Adrenal gland (tissue), 19 donors: Measurements from ENCODE around the gene CCNK. TPM values are rescaled to one million over a fixed set of nuclear protein-coding genes. Genes with fewer than 3 reads are reported as not detected.
A peak's percentile ranks its signal among the peaks of the same experiment; 100 is the strongest.

Experiments
- DNase-seq, 7 donors: peaks; one replicate each; pipeline ENCODE4 v3.0.0-alpha.2; 2019 to 2020
- H3K27ac ChIP-seq, 5 donors: fragments of 200-600 bp; sonication (generic) in 4 of 5; 1 replicate in 3 of 5; 2 replicates in 2 of 5; pipeline versions ENCODE4 v1.5.1 to v1.8.0; 2016 to 2020; ENCODE audit warnings: mild to moderate bottlenecking in 1 of 5
- H3K27me3 ChIP-seq: fragments of 200-600 bp; 2 replicates; pipeline ENCODE4 v1.8.0; 2021
- H3K36me3 ChIP-seq, 2 donors: fragments of 200-600 bp; replicated peaks in 1 of 2; 1 replicate in 1 of 2; 2 replicates in 1 of 2; pipeline versions ENCODE4 v1.5.1 to v1.8.0; 2018 to 2022
- H3K4me1 ChIP-seq, 2 donors: fragments of 200-600 bp; replicated peaks in 1 of 2; 1 replicate in 1 of 2; 2 replicates in 1 of 2; pipeline versions ENCODE4 v1.5.1 to v1.8.0; 2018 to 2021
- H3K4me3 ChIP-seq, 4 donors: fragments of 200-600 bp; sonication (generic) in 3 of 4; one replicate each; pipeline ENCODE4 v1.5.1; 2016 to 2018
- H3K9me3 ChIP-seq, 3 donors: fragments of 200-600 bp; sonication (generic) in 1 of 3; replicated peaks in 1 of 3; 1 replicate in 2 of 3; 2 replicates in 1 of 3; pipeline versions ENCODE4 v1.5.1 to v1.8.0; 2016 to 2021
- CTCF ChIP-seq, 6 experiments: fragments of 450-650 bp in 4 of 6; fragments of 200-600 bp in 2 of 6; sonication (generic) in 1 of 6; IDR thresholded peaks; 1 replicate in 5 of 6; 2 replicates in 1 of 6; pipeline versions ENCODE4 v1.5.1 to v1.8.0; 2016 to 2021; ENCODE audit warnings: antibody characterized with exemption in 6 of 6, mild to moderate bottlenecking in 2 of 6, moderate library complexity in 1 of 6
- POLR2A ChIP-seq, 2 donors: fragments of 450-650 bp; IDR thresholded peaks; one replicate each; pipeline ENCODE4 v1.6.1; 2017; ENCODE audit warnings: antibody characterized with exemption in 2 of 2, mild to moderate bottlenecking in 2 of 2, moderate library complexity in 1 of 2
- WGBS, 4 donors: extraction: QIAGEN DNeasy Blood & Tissue Kit in 2 of 4; methylation state at CpG; one replicate each; pipeline versions ENCODE4 v1.1.5 to v1.1.7; 2013 to 2017; 5-methylcytosine and 5-hydroxymethylcytosine counted together
- intact Hi-C, 2 donors: fragments of 100-400 bp; cut with DNase I; formaldehyde crosslinking; loops; one replicate each; pipeline versions ENCODE4 v1.14.1 to v1.15.0; 2022 to 2023
- long read RNA-seq, 10 donors: library from polyadenylated mRNA in 3 of 10; unstranded in 2 of 10; stranded (forward) in 1 of 10; transcript quantifications; one replicate each; pipeline ENCODE4 v2.0.0 and lab custom pipeline, GENCODE V29; 2021 to 2026
- polyA plus RNA-seq, 3 donors: library from polyadenylated mRNA; stranded (reverse); fragments of 200-250 nt in 2 of 3; fragments of 350-450 nt in 1 of 3; fragmentation: Illumina TruSeq in 1 of 3; extraction: RNeasy Lipid Tissue Mini Kit (QIAGEN cat#74804) in 1 of 3; gene quantifications; one replicate each; pipeline ENCODE4 v1.2.3, GENCODE V29; 2013 to 2014
- total RNA-seq, 9 donors: library from RNA; depleted of rRNA in 4 of 9; stranded (reverse); fragments of >200 nt in 4 of 9; fragments of 120-200 nt in 1 of 9; fragmentation: NEBNext Ultra II Directional in 1 of 9; extraction: Animal tissue kit (Norgen Biotek cat#: 25700) in 1 of 9; gene quantifications; one replicate each; pipeline versions ENCODE4 v1.1.0 to v1.2.4, GENCODE V29; 2013 to 2023
- donor health status: healthy with polysubstance abuse.
- donor health status: Bipolar disorder and iron deficiency.
- donor health status: DM: yes; HTN: yes; CAD: no.
- donor health status: DM: no; HTN: no; CAD: no.
- donor health status: DM: no; HTN: no; CAD: no.
- donor health status: DM: yes; HTN: yes; CAD: no.

Gene CCNK
- 10 to 100 TPM in 8 of 9 donors, 1 to 10 TPM in 1; 9.9 to 39.5 (median 21.3) TPM for total RNA-seq
- polyA plus RNA-seq, result 10 to 100 TPM; 12.2 to 44.3 (median 13.0) TPM
- long read RNA-seq, donor 1, partial matches to known transcripts, result 6 of 9 reads
- long read RNA-seq, donor 1, other reads (novel, unspliced or antisense), result 0 of 9 reads
- long read RNA-seq, donor 2, partial matches to known transcripts, result 26 of 28 reads
- long read RNA-seq, donor 2, other reads (novel, unspliced or antisense), result 0 of 28 reads
- long read RNA-seq, donor 3, partial matches to known transcripts, result 32 of 35 reads
- long read RNA-seq, donor 3, other reads (novel, unspliced or antisense), result 0 of 35 reads
- long read RNA-seq, donor 4, partial matches to known transcripts, result 5 of 5 reads
- long read RNA-seq, donor 4, other reads (novel, unspliced or antisense), result 0 of 5 reads
- long read RNA-seq, donor 5, partial matches to known transcripts, result 0 of 1 reads
- long read RNA-seq, donor 5, other reads (novel, unspliced or antisense), result 1 of 1 reads
- long read RNA-seq, donor 6, partial matches to known transcripts, result 2 of 3 reads
- long read RNA-seq, donor 6, other reads (novel, unspliced or antisense), result 1 of 3 reads
- long read RNA-seq, donor 7, partial matches to known transcripts, result 5 of 6 reads
- long read RNA-seq, donor 7, other reads (novel, unspliced or antisense), result 0 of 6 reads
- long read RNA-seq, donor 8, partial matches to known transcripts, result 27 of 31 reads
- long read RNA-seq, donor 8, other reads (novel, unspliced or antisense), result 0 of 31 reads
- long read RNA-seq, donor 9, partial matches to known transcripts, result 13 of 15 reads
- long read RNA-seq, donor 9, other reads (novel, unspliced or antisense), result 0 of 15 reads
- long read RNA-seq, donor 10, partial matches to known transcripts, result 22 of 26 reads
- long read RNA-seq, donor 10, other reads (novel, unspliced or antisense), result 0 of 26 reads

DNA sequence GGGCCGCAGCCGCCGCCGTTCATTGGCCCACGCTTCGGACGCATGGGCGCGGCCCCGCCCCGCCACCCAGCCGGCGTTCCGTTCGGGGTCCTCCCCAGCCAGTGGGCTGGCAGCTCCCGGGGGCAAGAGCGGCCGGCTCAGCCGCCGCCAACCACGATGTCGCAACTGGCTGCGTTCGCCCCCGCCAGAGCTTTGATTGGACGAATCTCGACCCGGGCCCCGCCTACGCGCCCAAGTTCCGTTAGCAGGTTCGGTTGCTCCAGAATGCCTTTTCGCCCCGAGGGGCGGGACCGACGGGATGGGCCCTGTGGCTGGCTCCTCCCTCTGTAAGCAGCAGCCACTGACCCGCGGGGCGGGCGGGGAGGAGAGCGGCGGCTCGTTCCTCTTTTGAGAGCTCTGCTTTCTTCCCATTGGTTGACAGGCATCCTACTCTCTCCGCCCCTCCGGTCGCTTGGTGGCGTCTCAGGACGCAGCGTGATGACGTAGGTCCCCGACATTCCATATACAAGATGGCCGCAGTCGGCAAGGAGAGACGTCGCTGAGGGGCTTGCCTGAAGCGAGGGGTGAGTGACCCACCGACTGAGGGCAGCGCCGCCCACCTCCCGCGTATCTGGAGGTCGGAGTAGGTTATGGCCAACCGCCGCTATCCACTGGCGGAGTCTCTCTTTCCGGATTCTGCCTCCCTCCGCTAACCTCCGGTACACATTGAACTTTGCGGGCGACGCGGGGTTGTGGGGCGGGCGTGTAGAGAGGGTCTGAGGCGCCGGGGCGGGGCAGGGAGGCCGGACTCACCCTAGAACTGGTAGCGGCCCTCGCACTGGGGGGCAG lies at the start of gene CCNK:
Gene CCNK, plus strand, starts transcription at position 493 of the 828 bp plus-strand sequence. CDS start 11,269 bp downstream, outside the sequence.
- peak within 1 kb of the TSS; percentile 44 to 91 (median 70) for H3K4me3 ChIP-seq
- H3K36me3 ChIP-seq, result no peaks in the 10 kb centered on the region
- H3K9me3 ChIP-seq, result no peaks in the 10 kb centered on the region
- peak; percentile 100 for DNase-seq
- 0 to 4% (median 0%) methylated on average over 5 to 82 of the region's 82 CpGs for WGBS, 4 donors
- peak within 1 kb of the TSS; percentile 23 to 98 (median 89) for H3K27ac ChIP-seq
- peak; percentile 87 to 95 for TF ChIP-seq POLR2A (IDR thresholded peaks at IDR 0.05)
- TF ChIP-seq CTCF (IDR thresholded peaks at IDR 0.05), result no peak
- intact Hi-C loops, result no loop called here
- peaks cover 22 to 57% of the 10 kb centered on the region in 2 donors for H3K4me1 ChIP-seq
- H3K27me3 ChIP-seq, result no peaks in the 10 kb centered on the region

GRCh38 chr14:99431986-99432385 lies 49.2 kb upstream of the CCNK start:
- TF ChIP-seq POLR2A (IDR thresholded peaks at IDR 0.05) (no peak), CTCF (IDR thresholded peaks at IDR 0.05) (no peak)
- H3K27me3 ChIP-seq, result no peaks in the 10 kb centered on the region
- peaks cover 0 to 13% of the 10 kb centered on the region in 2 donors for H3K36me3 ChIP-seq
- WGBS, 4 donors, result 25 to 39% (median 30%) methylated on average over 3 of the region's 3 CpGs
- H3K4me1 ChIP-seq, result peaks cover 4% of the 10 kb centered on the region in 2 donors
- intact Hi-C loops, result no loop called here
- H3K9me3 ChIP-seq, result no peaks in the 10 kb centered on the region
- no peak overlapping the region for H3K27ac ChIP-seq
- H3K4me3 ChIP-seq, result no peak overlapping the region
- no peak for DNase-seq

DNA sequence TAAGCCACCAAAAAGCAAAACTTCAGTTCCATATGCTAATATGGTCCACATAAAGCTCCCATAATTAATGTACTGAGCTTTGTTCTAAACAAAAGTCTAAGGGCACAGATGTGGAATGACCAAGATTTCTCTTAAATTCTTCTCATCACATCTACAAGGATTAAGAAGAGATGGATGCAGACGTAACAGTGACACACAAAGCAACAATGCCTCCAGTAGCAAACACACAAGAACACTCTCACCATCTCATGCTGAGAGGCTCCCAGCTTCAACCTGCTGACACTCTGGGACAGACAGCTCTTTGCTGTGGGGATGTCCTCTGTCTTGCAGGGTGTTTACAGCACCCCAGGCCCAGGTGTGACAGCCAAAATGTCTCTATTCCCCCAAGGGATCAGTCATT lies 48.7 kb upstream of the CCNK start:
- no peak for TF ChIP-seq CTCF (IDR thresholded peaks at IDR 0.05)
- TF ChIP-seq POLR2A (IDR thresholded peaks at IDR 0.05), result no peak
- no peak for DNase-seq
- H3K4me1 ChIP-seq, result peaks cover 4% of the 10 kb centered on the region in 2 donors
- WGBS, 4 donors, result 73 to 86% (median 76%) methylated on average over 1 of the region's 1 CpG
- H3K27ac ChIP-seq, result no peak overlapping the region
- H3K4me3 ChIP-seq, result no peak overlapping the region
- no peaks in the 10 kb centered on the region for H3K27me3 ChIP-seq
- intact Hi-C loops, result no loop called here
- peaks cover 0 to 13% of the 10 kb centered on the region in 2 donors for H3K36me3 ChIP-seq
- H3K9me3 ChIP-seq, result no peaks in the 10 kb centered on the region
